BE2C (cell line): Measurements from ENCODE around the gene SLC29A1.

ENCODE experiments used
- DNase-seq: peaks from one replicate; pipeline ENCODE4 v3.0.0-alpha.2; 2020
- H3K27me3 ChIP-seq: fragments of 250-450 bp; sonication (Bioruptor Pico); 2 replicates; pipeline ENCODE4 v1.5.1; 2020; ENCODE audit warnings: mild to moderate bottlenecking
- H3K36me3 ChIP-seq: fragments of 250-450 bp; sonication (Bioruptor Pico); 2 replicates; pipeline ENCODE4 v1.5.1; 2020; ENCODE audit warnings: mild to moderate bottlenecking
- H3K4me1 ChIP-seq: fragments of 250-450 bp; sonication (Bioruptor Pico); 2 replicates; pipeline ENCODE4 v1.5.1; 2020
- H3K4me3 ChIP-seq: 2 replicates; pipeline ENCODE4 v1.5.1; 2011; ENCODE audit warnings: low read depth, low read length
- H3K9me3 ChIP-seq: fragments of 250-450 bp; sonication (Bioruptor Pico); 2 replicates; pipeline ENCODE4 v1.5.1; 2020
- TF ChIP-seq, protein P1 (sequence below): IDR thresholded peaks from 2 replicates; pipeline ENCODE4 v1.5.1; 2012; ENCODE audit warnings: mild to moderate bottlenecking, low read depth, low read length

The SLC29A1 gene

DNA sequence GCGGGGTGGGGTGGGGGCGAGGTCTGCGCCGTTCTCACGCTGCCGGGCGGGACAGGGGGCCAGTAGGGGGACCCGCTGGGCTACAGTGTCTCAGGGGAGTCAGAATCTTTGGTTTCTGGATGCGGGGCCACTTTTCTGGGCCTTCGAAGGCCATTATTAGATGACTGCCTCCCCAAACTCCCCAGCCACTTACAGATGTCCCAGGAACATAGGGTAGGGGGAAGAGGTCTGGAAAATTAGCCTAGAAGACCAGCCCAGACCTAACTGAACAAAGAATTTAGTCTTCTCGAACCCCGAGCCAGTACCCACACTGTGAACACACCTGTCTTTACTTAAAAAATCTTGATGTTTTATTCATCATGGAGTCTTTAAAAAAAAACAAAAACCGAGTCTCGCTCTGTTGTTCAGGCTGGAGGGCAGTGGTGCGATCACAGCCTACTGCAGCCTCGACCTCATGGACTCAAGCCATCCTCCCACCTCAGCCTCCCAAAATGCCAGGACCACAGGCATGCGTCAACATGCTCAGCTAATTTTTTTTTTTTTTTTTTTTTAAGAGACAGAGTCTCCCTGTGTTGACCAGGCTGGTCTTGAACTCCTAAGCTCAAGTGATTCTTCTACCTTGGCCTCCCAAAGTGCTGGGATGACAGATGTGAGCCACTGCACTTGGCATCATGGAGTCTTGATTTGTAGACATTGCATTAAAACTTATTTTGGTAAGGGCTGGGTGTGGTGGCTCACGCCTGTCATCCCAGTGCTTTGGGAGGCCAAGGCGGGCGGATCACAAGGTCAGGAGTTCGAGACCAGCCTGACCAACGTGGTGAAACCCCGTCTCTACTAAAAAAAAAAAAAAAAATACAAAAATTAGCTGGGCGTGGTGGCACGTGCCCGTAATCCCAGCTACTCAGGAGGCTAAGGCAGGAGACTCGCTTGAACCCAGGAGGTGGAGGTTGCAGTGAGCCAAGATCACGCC lies 3.3 kb upstream of the SLC29A1 start:
- H3K27me3 ChIP-seq: no peaks in the 10 kb centered on the region
- DNase-seq: no peak
- H3K4me3 ChIP-seq: peak overlapping the region; percentile 56
- TF ChIP-seq, protein P1, sequence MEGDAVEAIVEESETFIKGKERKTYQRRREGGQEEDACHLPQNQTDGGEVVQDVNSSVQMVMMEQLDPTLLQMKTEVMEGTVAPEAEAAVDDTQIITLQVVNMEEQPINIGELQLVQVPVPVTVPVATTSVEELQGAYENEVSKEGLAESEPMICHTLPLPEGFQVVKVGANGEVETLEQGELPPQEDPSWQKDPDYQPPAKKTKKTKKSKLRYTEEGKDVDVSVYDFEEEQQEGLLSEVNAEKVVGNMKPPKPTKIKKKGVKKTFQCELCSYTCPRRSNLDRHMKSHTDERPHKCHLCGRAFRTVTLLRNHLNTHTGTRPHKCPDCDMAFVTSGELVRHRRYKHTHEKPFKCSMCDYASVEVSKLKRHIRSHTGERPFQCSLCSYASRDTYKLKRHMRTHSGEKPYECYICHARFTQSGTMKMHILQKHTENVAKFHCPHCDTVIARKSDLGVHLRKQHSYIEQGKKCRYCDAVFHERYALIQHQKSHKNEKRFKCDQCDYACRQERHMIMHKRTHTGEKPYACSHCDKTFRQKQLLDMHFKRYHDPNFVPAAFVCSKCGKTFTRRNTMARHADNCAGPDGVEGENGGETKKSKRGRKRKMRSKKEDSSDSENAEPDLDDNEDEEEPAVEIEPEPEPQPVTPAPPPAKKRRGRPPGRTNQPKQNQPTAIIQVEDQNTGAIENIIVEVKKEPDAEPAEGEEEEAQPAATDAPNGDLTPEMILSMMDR: no peak
- no peaks in the 10 kb centered on the region for H3K36me3 ChIP-seq
- H3K9me3 ChIP-seq: no peaks in the 10 kb centered on the region
- H3K4me1 ChIP-seq: peaks cover 29% of the 10 kb centered on the region

DNA sequence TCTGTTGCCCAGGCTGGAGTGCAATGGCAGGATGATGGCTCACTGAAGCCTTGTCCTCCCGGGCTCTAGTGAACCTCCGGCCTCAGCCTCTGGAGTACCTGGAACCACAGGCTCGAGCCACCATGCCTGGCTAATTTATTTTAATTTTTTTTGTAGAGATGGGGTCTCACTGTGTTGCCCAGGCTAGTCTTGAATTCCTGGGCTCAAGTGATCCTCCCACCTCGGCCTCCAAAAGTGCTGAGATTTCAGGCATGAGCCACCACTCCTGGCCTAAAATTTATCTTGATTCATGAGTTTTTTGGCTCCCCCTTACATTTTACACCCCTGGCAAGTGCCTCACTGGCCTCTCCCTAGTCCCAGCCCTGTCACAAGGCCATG lies 2.5 kb upstream of the SLC29A1 start:
- DNase-seq: no peak
- peaks cover 34% of the 10 kb centered on the region for H3K4me1 ChIP-seq
- TF ChIP-seq, protein P1: no peak

DNA sequence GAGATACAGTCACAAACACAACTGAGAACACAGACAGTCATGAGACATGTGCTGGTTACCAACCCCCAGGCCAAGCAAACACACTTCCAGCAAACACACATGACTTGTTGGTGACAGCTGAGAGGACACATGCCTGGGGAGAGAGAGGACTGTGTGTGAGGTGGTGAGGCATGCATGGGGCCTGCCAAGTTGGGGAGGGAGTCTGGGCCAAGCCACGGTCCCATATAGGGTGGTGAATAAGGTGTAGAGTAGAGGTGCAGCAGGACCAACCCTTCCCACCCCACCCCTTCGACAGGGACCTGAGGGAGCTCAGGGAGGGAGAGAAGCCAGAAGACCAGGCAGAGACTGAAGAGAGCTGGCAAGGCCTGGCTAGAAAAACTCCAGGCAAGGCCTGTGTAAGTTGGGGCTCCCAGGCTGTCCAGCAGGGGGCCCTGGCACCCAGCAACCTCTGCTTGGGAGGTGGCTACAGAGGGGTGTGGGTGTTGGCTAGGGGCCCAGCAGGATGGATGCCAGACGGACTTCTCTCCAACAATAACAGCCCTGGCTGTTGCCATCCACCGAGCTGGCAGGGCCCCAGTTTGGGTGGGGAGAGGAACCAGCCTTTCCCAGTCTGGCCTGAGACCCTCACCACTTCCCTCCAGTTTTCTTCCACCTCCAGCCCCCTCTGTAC lies 2.0 kb upstream of the SLC29A1 start:
- H3K4me1 ChIP-seq: peaks cover 38% of the 10 kb centered on the region
- DNase-seq: peak; percentile 96
- H3K27me3 ChIP-seq: no peaks in the 10 kb centered on the region
- H3K9me3 ChIP-seq: no peaks in the 10 kb centered on the region
- H3K36me3 ChIP-seq: no peaks in the 10 kb centered on the region; the same call in 1 of the 2 replicates
- H3K4me3 ChIP-seq: peak overlapping the region; percentile 15
- TF ChIP-seq, protein P1: peak; percentile 82

More for the DNA sequence above, 2.5 kb upstream of the SLC29A1 start:
- Histone ChIP-seq H3K9me3 (no peaks in the 10 kb centered on the region), H3K36me3 (no peaks in the 10 kb centered on the region; the same call in 1 of the 2 replicates), H3K4me3 (no peak overlapping the region), H3K27me3 (no peaks in the 10 kb centered on the region)

DNA sequence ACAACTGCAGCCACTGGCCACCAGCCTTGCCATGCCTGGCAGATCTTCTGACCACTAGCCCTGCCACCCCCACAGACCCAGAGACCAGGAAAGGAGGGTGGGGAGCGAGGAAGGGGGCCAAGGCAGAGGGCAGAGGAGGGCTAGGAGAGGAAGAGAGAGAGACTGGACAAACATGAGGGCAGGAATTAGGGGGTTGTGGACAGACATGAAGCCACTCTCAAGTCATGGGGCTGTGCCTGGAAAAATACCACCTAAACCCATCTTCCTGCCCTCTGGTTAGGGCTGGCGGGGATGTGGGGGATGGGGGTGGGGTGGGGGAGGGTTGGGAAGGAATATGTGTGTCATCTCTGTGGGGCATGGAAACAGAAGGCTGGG lies 1.4 kb upstream of the SLC29A1 start:
- H3K36me3 ChIP-seq: no peaks in the 10 kb centered on the region; the same call in 1 of the 2 replicates
- no peaks in the 10 kb centered on the region for H3K27me3 ChIP-seq
- no peaks in the 10 kb centered on the region for H3K9me3 ChIP-seq
- H3K4me1 ChIP-seq: peaks cover 37% of the 10 kb centered on the region
- no peak for DNase-seq
- peak overlapping the region; percentile 15 for H3K4me3 ChIP-seq
- TF ChIP-seq, protein P1: no peak

DNA sequence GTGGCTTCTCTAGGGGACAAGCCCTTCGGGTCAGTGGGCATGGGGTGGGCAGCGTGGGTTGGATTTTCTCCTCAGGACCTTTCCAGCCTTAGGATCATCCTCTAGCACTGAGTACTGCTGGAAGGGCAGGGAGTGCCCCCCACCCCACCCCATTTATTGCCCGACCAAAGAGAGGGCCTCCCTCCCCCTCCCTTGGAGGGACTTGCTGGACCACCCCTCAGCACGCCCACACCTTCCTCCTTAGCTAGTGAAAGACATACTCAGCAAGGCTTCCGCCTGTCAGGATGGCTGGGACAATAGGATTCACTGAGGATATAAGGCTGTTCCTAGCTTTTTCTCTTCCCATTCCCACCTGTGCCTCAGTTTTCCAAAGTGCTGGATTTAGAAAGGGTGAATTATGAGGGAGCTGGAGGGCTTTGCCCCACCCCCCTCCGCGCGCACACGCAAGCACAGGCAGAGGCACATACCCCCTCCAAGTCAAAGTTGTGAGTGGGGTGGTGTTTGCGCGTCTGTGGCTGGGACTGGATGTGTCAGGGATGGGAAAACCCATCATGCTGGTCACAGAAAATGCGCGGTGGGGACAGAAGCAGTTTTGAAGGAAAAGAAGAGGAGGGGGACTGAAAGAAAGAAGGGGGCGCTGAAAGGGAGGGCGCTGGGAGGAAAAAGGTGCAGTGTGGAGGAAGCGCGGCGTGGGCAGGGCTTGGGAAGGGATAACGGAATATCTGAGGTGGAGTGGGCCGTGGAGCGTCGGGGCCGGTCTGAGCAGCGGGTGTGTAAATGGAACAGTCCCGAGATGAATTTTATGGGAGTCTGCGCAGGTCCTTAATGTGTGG lies 693 bp upstream of the SLC29A1 start:
- H3K9me3 ChIP-seq: no peaks in the 10 kb centered on the region
- peaks cover 33% of the 10 kb centered on the region for H3K4me1 ChIP-seq
- H3K36me3 ChIP-seq: no peaks in the 10 kb centered on the region; the same call in 1 of the 2 replicates
- peak overlapping the region; percentile 54 for H3K4me3 ChIP-seq
- no peak for DNase-seq
- TF ChIP-seq, protein P1: no peak
- H3K27me3 ChIP-seq: no peaks in the 10 kb centered on the region
